Measurements from ENCODE around the gene NISCH. TPM values are rescaled to one million over a fixed set of nuclear protein-coding genes. Genes with fewer than 3 reads are reported as not detected.

The NISCH gene
- total and polyA plus RNA-seq, 2 donors (not counting 1 experiment from before 2014, with no cell fraction given), result 31.1 to 69.9 TPM

GRCh38 chr3:52523386-52524257 is 68.2 kb downstream of the NISCH start:
- no peak overlapping the region for H3K4me2 ChIP-seq (ENCODE audit: extremely low read depth, insufficient read depth, low read length)
- DNase-seq (ENCODE audit: low read depth in 2 of 2), result no peak
- H4K20me1 ChIP-seq (ENCODE audit: control insufficient read depth, extremely low read depth, insufficient read depth, low read length), result no peaks in the 10 kb centered on the region
- H3K4me3 ChIP-seq (replicated peaks in 1 of 4; ENCODE audit: control extremely low read depth in 1 of 4, insufficient read depth in 1 of 4, low read depth in 3 of 4, low read length in 4 of 4), result no peak overlapping the region
- H3K9ac ChIP-seq (ENCODE audit: insufficient read depth, low read length), result no peak overlapping the region
- H3K36me3 ChIP-seq (ENCODE audit: control insufficient read depth, insufficient read depth, low read length), result peaks cover 33% of the 10 kb centered on the region
- no peak overlapping the region for H3K27ac ChIP-seq (ENCODE audit: insufficient read depth, low read length)
- TF ChIP-seq EZH2 (IDR thresholded peaks at IDR 0.05; ENCODE audit: low read length, missing control alignments), result no peak
- TF ChIP-seq CTCF (conservative IDR thresholded peaks at IDR 0.05 in 1 of 2, IDR thresholded peaks at IDR 0.05 in 1 of 2; ENCODE audit: low read depth in 1 of 2, low read length in 2 of 2), result no peak
- H2AFZ ChIP-seq (ENCODE audit: low read length), result no peak overlapping the region
- peaks cover 14% of the 10 kb centered on the region for H3K4me1 ChIP-seq (ENCODE audit: control insufficient read depth, extremely low read depth, insufficient read depth, low read length)
- no peaks in the 10 kb centered on the region for H3K79me2 ChIP-seq (ENCODE audit: control insufficient read depth, insufficient read depth, low read length)
- H3K9me3 ChIP-seq (ENCODE audit: control insufficient read depth, insufficient read depth, low read depth, low read length), result no peaks in the 10 kb centered on the region
- H3K27me3 ChIP-seq (ENCODE audit: control insufficient read depth, insufficient read depth, low read length), result no peaks in the 10 kb centered on the region

GRCh38 chr3:52524258-52524751 is 68.9 kb downstream of the NISCH start:
- no peak overlapping the region for H3K4me2 ChIP-seq (ENCODE audit: extremely low read depth, insufficient read depth, low read length)
- no peak overlapping the region for H3K9ac ChIP-seq (ENCODE audit: insufficient read depth, low read length)
- H2AFZ ChIP-seq (ENCODE audit: low read length), result no peak overlapping the region
- H3K4me1 ChIP-seq (ENCODE audit: control insufficient read depth, extremely low read depth, insufficient read depth, low read length), result peaks cover 14% of the 10 kb centered on the region
- H3K27me3 ChIP-seq (ENCODE audit: control insufficient read depth, insufficient read depth, low read length), result no peaks in the 10 kb centered on the region
- no peak overlapping the region for H3K4me3 ChIP-seq (replicated peaks in 1 of 4; ENCODE audit: control extremely low read depth in 1 of 4, insufficient read depth in 1 of 4, low read depth in 3 of 4, low read length in 4 of 4)
- H3K27ac ChIP-seq (ENCODE audit: insufficient read depth, low read length), result no peak overlapping the region
- TF ChIP-seq EZH2 (IDR thresholded peaks at IDR 0.05; ENCODE audit: low read length, missing control alignments), result no peak
- TF ChIP-seq CTCF (conservative IDR thresholded peaks at IDR 0.05 in 1 of 2, IDR thresholded peaks at IDR 0.05 in 1 of 2; ENCODE audit: low read depth in 1 of 2, low read length in 2 of 2), result no peak
- no peaks in the 10 kb centered on the region for H3K9me3 ChIP-seq (ENCODE audit: control insufficient read depth, insufficient read depth, low read depth, low read length)
- no peak for DNase-seq (ENCODE audit: low read depth in 2 of 2)
- H3K36me3 ChIP-seq (ENCODE audit: control insufficient read depth, insufficient read depth, low read length), result peaks cover 33% of the 10 kb centered on the region
- peaks cover 1% of the 10 kb centered on the region for H3K79me2 ChIP-seq (ENCODE audit: control insufficient read depth, insufficient read depth, low read length)
- H4K20me1 ChIP-seq (ENCODE audit: control insufficient read depth, extremely low read depth, insufficient read depth, low read length), result no peaks in the 10 kb centered on the region

GRCh38 chr3:52524752-52525679 is 69.6 kb downstream of the NISCH start:
- Histone ChIP-seq H3K79me2 (ENCODE audit: control insufficient read depth, insufficient read depth, low read length) (peaks cover 1% of the 10 kb centered on the region), H3K9me3 (ENCODE audit: control insufficient read depth, insufficient read depth, low read depth, low read length) (no peaks in the 10 kb centered on the region), H2AFZ (ENCODE audit: low read length) (no peak overlapping the region), H3K4me2 (ENCODE audit: extremely low read depth, insufficient read depth, low read length) (no peak overlapping the region), H4K20me1 (ENCODE audit: control insufficient read depth, extremely low read depth, insufficient read depth, low read length) (no peaks in the 10 kb centered on the region), H3K36me3 (ENCODE audit: control insufficient read depth, insufficient read depth, low read length) (peaks cover 33% of the 10 kb centered on the region), H3K4me3 (replicated peaks in 1 of 4; ENCODE audit: control extremely low read depth in 1 of 4, insufficient read depth in 1 of 4, low read depth in 3 of 4, low read length in 4 of 4) (no peak overlapping the region), H3K9ac (ENCODE audit: insufficient read depth, low read length) (no peak overlapping the region), H3K4me1 (ENCODE audit: control insufficient read depth, extremely low read depth, insufficient read depth, low read length) (peaks cover 21% of the 10 kb centered on the region), H3K27ac (ENCODE audit: insufficient read depth, low read length) (no peak overlapping the region), H3K27me3 (ENCODE audit: control insufficient read depth, insufficient read depth, low read length) (no peaks in the 10 kb centered on the region)
- DNase-seq (ENCODE audit: low read depth in 2 of 2), result no peak
- TF ChIP-seq CTCF (conservative IDR thresholded peaks at IDR 0.05 in 1 of 2, IDR thresholded peaks at IDR 0.05 in 1 of 2; ENCODE audit: low read depth in 1 of 2, low read length in 2 of 2) (no peak), EZH2 (IDR thresholded peaks at IDR 0.05; ENCODE audit: low read length, missing control alignments) (no peak)
